ENCODE results near the gene FUT7.
"Not testable (repeated sequence)": the region's sequence is repeated elsewhere in the genome, so short reads cannot be mapped to it uniquely, and the experiment has no call there.

The FUT7 gene

DNA sequence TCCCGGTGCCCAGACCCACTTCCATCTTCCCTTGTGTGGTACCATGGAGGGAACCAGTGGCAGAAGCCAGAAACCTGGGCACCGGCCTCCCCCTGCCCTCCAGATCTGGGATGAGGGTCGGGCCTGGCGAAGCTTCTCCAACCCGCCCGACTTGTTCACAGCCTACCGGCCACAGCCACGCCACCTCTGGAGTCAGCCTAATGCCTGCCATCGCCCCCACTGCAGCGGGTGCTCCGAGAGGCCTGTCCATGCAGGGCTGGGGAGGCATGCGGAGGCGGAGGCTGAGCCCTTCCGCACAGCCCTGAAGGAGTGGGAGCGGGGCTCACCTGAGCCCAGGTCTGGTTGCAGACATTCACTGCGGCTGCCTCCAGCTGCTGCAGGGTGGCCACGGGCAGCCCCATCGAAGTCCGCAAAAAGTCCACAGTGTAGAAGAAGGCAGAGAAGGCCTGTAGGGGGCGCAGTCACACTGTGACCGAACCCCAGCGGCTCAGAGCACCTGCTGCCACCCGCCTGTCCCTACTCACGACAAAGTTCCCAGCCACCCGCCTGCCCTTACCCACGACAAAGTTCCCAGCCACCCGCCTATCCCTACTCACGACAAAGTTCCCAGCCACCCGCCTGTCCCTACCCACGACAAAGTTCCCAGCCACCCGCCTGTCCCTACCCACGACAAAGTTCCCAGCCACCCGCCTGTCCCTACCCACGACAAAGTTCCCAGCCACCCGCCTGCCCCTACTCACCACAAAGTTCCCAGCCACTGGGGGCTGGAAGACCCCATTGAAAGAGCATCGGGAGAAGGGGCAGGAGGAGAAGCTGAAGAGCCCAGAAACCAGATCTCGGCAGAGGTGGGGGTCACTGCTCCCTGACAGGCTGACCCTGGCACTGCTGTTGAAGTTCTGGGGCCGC is 17.9 kb upstream of the FUT7 start:
- DNase-seq: peak; percentile 60 to 78

DNA sequence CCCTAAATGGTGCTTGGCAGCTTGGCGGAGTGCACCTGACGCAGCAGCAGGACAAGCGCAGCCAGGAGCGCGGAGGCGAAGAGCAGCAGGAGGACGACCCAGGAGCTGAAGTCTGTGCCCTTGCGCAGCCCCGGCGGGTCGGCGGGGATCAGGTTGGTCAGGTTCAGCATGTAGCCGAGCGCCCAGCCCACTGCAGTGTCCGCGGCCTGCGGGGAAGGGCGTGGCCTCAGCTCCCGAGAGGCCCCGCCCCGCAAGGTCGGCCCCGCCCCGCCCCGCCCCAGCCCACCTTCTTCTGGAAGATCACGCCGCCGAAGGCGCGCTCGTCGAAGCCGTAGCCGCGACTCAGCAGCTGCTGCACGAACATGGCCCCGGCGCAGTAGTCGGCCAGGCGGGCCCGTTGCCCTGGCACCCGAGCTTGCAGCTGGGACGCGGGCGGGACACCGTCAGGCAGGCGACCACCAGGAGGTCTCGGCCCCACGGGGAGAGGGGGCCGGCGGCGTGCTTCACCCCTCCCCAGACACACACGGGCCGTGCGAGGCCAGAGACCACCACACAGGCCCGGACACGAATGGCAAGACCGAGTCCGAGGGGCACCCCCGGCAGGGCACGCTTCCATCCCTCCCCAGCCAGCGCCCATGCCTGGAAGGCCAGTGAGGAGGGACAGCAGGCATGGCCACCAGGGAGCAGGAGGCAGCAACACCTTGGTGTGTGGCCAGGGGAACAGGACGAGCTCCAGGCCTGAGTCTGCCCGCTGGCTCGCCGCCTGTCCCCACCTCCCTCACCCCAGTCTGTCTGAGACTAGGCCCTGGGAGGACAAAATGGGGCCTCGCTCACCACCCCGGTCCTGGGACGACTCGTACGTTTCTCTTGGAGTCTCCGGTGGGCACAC is 17.0 kb upstream of the FUT7 start:
- DNase-seq: no peak

- DNase-seq: peak; percentile 84 to 85
Observed at GRCh38 chr9:137046088-137046787, 14.3 kb upstream of the FUT7 start, which contains the start of gene NPDC1. TSS of gene NPDC1 (minus strand) at chr9:137046177. CDS start at chr9:137045989, 188 bp downstream.

- DNase-seq: no peak
Observed at GRCh38 chr9:137045294-137046087, 13.6 kb upstream of the FUT7 start.

DNA sequence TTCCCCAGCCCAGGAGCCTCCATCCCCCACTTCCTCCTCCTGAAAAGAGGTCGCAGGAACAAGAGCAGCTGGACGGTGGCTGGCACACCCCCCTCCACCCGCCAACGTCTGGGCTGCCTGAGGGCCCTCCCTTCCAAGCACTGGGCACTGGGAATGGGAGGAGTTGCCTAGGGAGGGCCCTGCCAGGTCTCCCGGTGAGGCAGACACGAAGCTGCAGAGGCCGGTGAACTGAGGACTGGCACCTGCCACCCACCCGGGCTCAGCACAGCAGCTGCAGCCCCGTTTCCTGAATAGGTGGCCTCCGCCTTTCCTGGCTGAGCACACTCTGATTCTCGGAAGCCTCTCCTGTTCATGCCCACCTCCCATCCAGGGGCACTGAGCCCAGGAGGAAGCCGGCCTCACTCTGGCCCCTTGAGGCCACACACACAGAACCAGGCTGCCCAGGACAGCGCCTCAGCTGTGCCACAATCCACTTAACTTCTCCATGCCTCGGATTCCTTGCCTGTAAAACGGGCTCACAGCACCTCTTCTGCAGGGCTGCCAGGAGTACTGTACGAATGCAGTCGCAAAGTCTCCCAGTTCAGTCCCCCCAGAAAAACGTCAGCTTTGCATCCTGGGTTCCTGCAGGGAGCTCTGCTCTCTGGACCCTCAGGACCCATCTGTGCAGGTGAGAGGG is 12.8 kb upstream of the FUT7 start:
- no peak for DNase-seq

DNA sequence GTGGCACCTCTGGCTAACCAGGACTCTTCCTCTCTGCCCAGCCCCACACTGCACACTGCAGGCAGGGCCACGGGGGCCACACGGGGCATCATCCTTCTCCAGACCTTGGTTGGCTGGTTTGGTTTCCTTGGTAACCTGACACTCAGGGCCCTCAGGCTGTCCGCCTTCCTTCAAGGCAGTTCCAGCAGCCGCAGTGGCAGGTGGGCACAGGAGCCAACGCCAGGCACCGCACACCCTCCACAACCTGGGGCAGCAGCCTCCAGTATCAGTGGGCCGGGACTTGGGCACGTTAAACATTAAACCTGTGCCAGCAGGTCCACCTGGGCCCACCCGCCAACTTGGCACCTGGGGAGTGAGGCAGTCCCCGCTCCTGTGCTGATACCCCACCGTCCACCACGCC is 12.1 kb upstream of the FUT7 start:
- no peak for DNase-seq

- no peak for DNase-seq
Observed at GRCh38 chr9:137042751-137043727, 11.2 kb upstream of the FUT7 start.

DNA sequence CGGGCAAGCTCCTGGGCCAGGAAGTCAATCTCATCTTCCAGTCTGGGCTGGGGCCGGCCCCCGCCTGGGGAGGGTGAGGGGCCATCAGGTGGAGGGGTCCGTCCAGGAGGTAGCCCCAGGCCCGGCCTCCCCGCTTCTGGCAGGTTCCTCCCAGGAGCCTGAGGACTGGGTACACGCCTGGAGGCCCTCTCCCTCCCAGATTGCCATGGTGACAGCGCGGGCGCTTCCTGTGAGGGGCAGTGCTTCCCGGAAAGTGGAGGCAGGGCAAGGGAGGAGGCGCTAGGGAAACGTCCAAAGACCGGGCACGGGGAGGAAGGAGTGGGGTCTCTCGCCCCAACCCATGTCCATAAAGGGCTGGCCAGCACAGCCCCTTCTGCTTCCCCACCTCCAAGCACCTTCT is 9.2 kb upstream of the FUT7 start:
- no peak for DNase-seq

GRCh38 chr9:137040568-137040967 is 8.7 kb upstream of the FUT7 start:
- DNase-seq: no peak

- no peak for DNase-seq
Observed at GRCh38 chr9:137039611-137040366, 7.9 kb upstream of the FUT7 start.

- DNase-seq: no peak
Observed at GRCh38 chr9:137038916-137039315, 7.0 kb upstream of the FUT7 start.

- DNase-seq: no peak
Observed at GRCh38 chr9:137037483-137037882, 5.6 kb upstream of the FUT7 start.

DNA sequence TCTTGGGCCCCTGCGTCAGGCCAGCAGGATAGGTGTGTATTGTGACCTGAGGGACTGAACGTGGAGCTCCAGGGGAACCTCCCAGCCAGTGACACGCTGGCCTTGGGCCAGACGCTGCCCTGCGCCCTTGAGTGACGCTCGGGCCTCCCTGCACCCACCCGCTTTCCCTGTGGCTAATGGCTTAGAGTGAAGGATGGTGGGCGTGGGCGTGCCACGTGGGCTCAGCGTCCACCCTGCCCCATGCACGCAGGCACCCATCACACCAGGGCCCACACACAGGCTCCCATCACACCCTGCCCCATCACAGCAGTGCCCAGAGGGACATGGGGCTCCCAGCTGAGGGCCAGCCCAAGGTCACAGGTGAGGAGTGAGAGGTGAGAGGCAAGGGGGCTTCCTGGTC is 5.1 kb upstream of the FUT7 start:
- DNase-seq: no peak

DNA sequence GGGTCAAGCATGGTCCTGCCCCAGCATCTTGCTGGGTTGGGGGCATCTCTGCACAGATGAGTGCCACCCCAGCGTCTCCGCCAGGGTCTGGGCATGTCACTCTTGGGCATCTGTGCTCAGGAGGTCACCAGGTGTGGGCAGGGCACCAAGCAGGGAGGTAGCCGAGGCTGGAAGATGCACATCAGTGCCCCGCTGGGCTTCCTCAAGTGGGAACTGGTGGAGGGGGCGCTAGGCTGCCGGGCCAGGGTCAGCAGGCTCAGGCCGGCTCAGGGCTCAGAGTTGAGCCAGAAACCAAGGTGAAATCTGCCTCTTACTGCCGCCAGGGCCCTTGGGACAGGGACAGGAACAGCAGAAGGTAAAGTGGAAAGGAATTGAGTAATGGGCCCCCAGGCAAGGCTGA is 4.0 kb upstream of the FUT7 start:
- no peak for DNase-seq

- no peak for DNase-seq
Observed at GRCh38 chr9:137035507-137035834, 3.6 kb upstream of the FUT7 start.

DNA sequence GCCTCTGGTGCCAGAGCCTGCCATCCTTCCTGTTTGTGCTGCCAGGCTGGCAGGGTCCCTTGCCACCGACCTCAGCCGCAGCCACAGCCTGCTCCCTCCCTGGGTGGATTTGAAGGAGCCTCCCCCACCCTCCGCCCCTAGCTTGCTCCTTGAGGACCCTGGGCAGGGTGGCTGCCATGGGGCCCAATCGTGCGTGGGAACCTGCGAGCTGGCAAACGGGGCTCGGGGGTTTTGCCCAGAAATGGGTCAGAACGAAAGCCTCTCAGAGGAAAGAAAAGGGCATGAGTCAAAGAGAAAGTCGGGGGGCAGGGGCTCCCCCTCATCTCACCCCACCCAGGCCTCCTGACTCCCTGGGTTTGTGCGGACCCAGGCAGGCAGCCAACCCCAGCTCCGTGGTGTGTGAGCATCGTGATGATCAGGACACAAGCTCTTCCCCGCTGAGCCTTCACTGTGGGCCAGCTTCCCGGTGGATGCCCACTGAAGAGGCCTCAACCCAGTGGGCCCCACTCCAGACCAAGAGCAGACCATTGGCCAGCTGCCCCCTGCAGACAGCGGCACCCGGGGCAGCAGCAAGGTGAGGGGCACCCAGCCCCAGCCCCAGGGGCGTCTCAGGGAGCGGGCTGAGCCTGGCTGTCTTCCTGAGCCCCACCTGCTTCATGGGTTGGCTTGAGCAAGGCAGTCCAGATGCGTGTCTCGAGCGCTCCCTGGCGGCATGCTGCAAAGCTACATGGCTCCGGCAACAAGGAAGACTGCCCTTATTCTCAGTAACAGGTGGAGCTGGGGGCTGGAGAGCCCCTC is 3.0 kb upstream of the FUT7 start:
- peak; percentile 83 to 86 for DNase-seq

GRCh38 chr9:137034039-137034708 is 2.3 kb upstream of the FUT7 start:
- DNase-seq: no peak

DNA sequence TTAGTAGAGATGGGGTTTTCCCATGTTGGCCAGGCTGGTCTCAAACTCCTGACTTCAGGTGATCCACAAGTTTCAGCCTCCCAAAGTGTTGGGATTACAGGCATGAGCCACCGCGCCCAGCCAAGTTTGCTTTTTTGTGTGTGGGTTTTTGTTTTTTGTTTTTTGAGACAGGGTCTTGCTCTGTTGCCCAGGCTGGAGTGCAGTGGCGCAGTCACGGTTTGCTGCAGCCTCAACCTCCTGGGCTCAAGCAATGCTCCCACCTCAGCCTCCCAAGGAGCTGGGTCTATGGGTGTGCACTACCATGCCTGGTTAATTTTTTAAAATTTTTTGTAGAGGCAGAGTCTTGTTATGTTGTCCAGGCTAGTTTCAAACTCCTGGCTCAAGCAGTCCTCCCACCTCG is 1.6 kb upstream of the FUT7 start:
- not testable (repeated sequence) for DNase-seq
